ENCODE data around the gene UBN1. TPM values are rescaled to one million over a fixed set of nuclear protein-coding genes. Genes with fewer than 3 reads are reported as not detected.

The UBN1 gene
- total RNA-seq, 4 donors from 2014 or later: 24.5 to 47.4 (median 29.2) TPM

DNA sequence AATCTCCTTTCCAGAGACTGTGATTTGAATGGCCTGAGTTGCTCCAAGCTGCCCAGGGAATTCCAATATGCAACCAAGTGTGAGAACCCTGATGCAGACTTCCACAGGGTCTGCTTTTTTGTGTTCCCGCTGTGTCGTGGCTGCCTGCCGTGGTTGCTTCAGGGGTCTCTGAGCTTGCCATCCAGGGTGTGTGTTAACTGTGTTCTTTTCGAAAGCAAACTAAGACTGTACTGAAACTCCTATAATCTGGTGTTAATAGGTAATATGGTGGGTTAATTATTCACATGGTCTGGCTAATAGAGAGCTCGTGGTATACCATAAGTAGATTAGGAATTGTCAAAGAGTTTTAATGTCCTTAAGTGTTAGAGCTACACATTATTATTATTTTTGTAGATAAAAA is 20.7 kb downstream of the UBN1 start:
- TF ChIP-seq POLR2A (IDR thresholded peaks at IDR 0.05): no peak
- TF ChIP-seq, protein P1, sequence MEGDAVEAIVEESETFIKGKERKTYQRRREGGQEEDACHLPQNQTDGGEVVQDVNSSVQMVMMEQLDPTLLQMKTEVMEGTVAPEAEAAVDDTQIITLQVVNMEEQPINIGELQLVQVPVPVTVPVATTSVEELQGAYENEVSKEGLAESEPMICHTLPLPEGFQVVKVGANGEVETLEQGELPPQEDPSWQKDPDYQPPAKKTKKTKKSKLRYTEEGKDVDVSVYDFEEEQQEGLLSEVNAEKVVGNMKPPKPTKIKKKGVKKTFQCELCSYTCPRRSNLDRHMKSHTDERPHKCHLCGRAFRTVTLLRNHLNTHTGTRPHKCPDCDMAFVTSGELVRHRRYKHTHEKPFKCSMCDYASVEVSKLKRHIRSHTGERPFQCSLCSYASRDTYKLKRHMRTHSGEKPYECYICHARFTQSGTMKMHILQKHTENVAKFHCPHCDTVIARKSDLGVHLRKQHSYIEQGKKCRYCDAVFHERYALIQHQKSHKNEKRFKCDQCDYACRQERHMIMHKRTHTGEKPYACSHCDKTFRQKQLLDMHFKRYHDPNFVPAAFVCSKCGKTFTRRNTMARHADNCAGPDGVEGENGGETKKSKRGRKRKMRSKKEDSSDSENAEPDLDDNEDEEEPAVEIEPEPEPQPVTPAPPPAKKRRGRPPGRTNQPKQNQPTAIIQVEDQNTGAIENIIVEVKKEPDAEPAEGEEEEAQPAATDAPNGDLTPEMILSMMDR (IDR thresholded peaks at IDR 0.05): no peak
- no peak for TF ChIP-seq EP300 (IDR thresholded peaks at IDR 0.05)
- Histone ChIP-seq H3K4me1 (no peaks in the 10 kb centered on the region), H3K36me3 (peaks cover 3 to 60% (median 4%) of the 10 kb centered on the region in 3 donors), H3K27ac (no peak overlapping the region), H3K27me3 (no peaks in the 10 kb centered on the region), H3K4me3 (no peak overlapping the region), H3K9me3 (no peaks in the 10 kb centered on the region)
- WGBS, 2 donors: 92 to 96% methylated on average over 5 of the region's 5 CpGs
- DNase-seq (ENCODE audit: low spot score in 2 of 2): no peak

GRCh38 chr16:4868535-4868934 is 21.3 kb downstream of the UBN1 start:
- H3K27me3 ChIP-seq: no peaks in the 10 kb centered on the region
- WGBS, 2 donors: 92 to 96% methylated on average over 7 of the region's 7 CpGs
- H3K4me3 ChIP-seq: no peak overlapping the region
- no peaks in the 10 kb centered on the region for H3K9me3 ChIP-seq
- TF ChIP-seq, protein P1 (IDR thresholded peaks at IDR 0.05): no peak
- no peak for TF ChIP-seq EP300 (IDR thresholded peaks at IDR 0.05)
- no peak for TF ChIP-seq POLR2A (IDR thresholded peaks at IDR 0.05)
- no peak overlapping the region for H3K27ac ChIP-seq
- H3K4me1 ChIP-seq: no peaks in the 10 kb centered on the region
- H3K36me3 ChIP-seq: peaks cover 3 to 60% (median 9%) of the 10 kb centered on the region in 3 donors
- DNase-seq (ENCODE audit: low spot score in 2 of 2): no peak

GRCh38 chr16:4869147-4869805 is 22.0 kb downstream of the UBN1 start:
- peaks cover 3 to 64% (median 14%) of the 10 kb centered on the region in 3 donors for H3K36me3 ChIP-seq
- no peaks in the 10 kb centered on the region for H3K27me3 ChIP-seq
- no peak overlapping the region for H3K27ac ChIP-seq
- H3K4me1 ChIP-seq: no peaks in the 10 kb centered on the region
- no peak for DNase-seq (ENCODE audit: low spot score in 2 of 2)
- no peak overlapping the region for H3K4me3 ChIP-seq
- H3K9me3 ChIP-seq: no peaks in the 10 kb centered on the region
- no peak for TF ChIP-seq EP300 (IDR thresholded peaks at IDR 0.05)
- no peak for TF ChIP-seq POLR2A (IDR thresholded peaks at IDR 0.05)
- TF ChIP-seq, protein P1 (IDR thresholded peaks at IDR 0.05): no peak
- WGBS, 2 donors: 89 to 90% methylated on average over 13 of the region's 13 CpGs

GRCh38 chr16:4870138-4870671 is 22.9 kb downstream of the UBN1 start:
- Histone ChIP-seq H3K9me3 (no peaks in the 10 kb centered on the region), H3K27ac (no peak overlapping the region), H3K4me3 (no peak overlapping the region), H3K36me3 (peaks cover 3 to 72% (median 22%) of the 10 kb centered on the region in 3 donors), H3K4me1 (no peaks in the 10 kb centered on the region), H3K27me3 (no peaks in the 10 kb centered on the region)
- TF ChIP-seq EP300 (IDR thresholded peaks at IDR 0.05) (no peak), POLR2A (IDR thresholded peaks at IDR 0.05) (no peak)
- TF ChIP-seq, protein P1 (IDR thresholded peaks at IDR 0.05): no peak
- 93 to 95% methylated on average over 21 of the region's 21 CpGs for WGBS, 2 donors
- no peak for DNase-seq (ENCODE audit: low spot score in 2 of 2)

DNA sequence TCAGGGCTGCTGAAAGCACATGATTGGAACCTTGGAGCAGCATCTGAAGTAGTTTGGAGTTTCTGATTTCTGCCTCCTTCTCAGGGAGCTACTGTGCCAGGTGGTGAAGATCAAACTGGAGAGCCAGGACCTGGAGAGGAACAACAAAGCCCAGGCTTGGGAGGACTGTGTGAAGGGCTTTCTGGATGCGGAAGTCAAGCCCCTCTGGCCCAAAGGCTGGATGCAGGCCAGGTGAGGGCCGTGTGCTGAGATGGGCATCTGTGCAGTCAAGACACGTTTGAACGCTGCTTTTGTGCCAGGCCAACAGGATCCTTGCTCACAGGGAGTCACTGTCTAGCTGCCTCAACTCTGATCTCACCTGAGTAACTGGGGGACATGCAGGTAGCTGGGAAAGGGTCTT is 23.8 kb downstream of the UBN1 start:
- Histone ChIP-seq H3K27me3 (no peaks in the 10 kb centered on the region), H3K9me3 (no peaks in the 10 kb centered on the region), H3K36me3 (peaks cover 3 to 78% (median 22%) of the 10 kb centered on the region in 3 donors), H3K27ac (no peak overlapping the region), H3K4me3 (no peak overlapping the region), H3K4me1 (no peaks in the 10 kb centered on the region)
- 81 to 85% methylated on average over 4 of the region's 4 CpGs for WGBS, 2 donors
- no peak for DNase-seq (ENCODE audit: low spot score in 2 of 2)
- no peak for TF ChIP-seq EP300 (IDR thresholded peaks at IDR 0.05)
- TF ChIP-seq, protein P1 (IDR thresholded peaks at IDR 0.05): no peak
- TF ChIP-seq POLR2A (IDR thresholded peaks at IDR 0.05): no peak

All from tibial nerve (tissue), 4 donors.